ENCODE data around the gene SYCP3. TPM values are rescaled to one million over a fixed set of nuclear protein-coding genes. Genes with fewer than 3 reads are reported as not detected.

Gene SYCP3
- total and polyA plus RNA-seq, 2 of the 13 experiments (the other 11 are each of a cell fraction or from before 2014, with no cell fraction given), result not detected

GRCh38 chr12:101697930-101698799 is 41.1 kb downstream of the SYCP3 start (continued):
- TF ChIP-seq RXRB (CRISPR knock-in tag; IDR thresholded peaks at IDR 0.05; ENCODE audit: borderline replicate concordance) (no peak), ZKSCAN5 (CRISPR knock-in tag; IDR thresholded peaks at IDR 0.05) (no peak), ZNF550 (CRISPR knock-in tag; IDR thresholded peaks at IDR 0.05; ENCODE audit: borderline replicate concordance) (no peak), ZSCAN21 (CRISPR knock-in tag; IDR thresholded peaks at IDR 0.05; ENCODE audit: borderline replicate concordance) (no peak), HMGXB3 (CRISPR knock-in tag; IDR thresholded peaks at IDR 0.05; ENCODE audit: borderline replicate concordance) (no peak), ZNF556 (CRISPR knock-in tag; IDR thresholded peaks at IDR 0.05; ENCODE audit: borderline replicate concordance) (no peak; the same call in 1 of the 2 replicates), ZBTB10 (CRISPR knock-in tag; IDR thresholded peaks at IDR 0.05; ENCODE audit: borderline replicate concordance) (no peak), SMAD3 (CRISPR knock-in tag; IDR thresholded peaks at IDR 0.05) (no peak), GATAD2A (CRISPR knock-in tag; IDR thresholded peaks at IDR 0.05) (no peak), JUNB (CRISPR knock-in tag; IDR thresholded peaks at IDR 0.05; ENCODE audit: borderline replicate concordance) (no peak), SP2 (CRISPR knock-in tag; IDR thresholded peaks at IDR 0.05) (no peak; the same call in 1 of the 2 replicates), SMARCC2 (IDR thresholded peaks at IDR 0.05) (no peak), ZNF629 (CRISPR knock-in tag; conservative IDR thresholded peaks at IDR 0.05) (no peak), ZNF746 (CRISPR knock-in tag; IDR thresholded peaks at IDR 0.05) (no peak; the same call in 1 of the 2 replicates), KDM1A (CRISPR knock-in tag; IDR thresholded peaks at IDR 0.05) (no peak), RFXAP (CRISPR knock-in tag; IDR thresholded peaks at IDR 0.05; ENCODE audit: borderline replicate concordance) (no peak), NCOA2 (CRISPR knock-in tag; IDR thresholded peaks at IDR 0.05) (no peak), ZNF12 (CRISPR knock-in tag; IDR thresholded peaks at IDR 0.05) (no peak), KDM4B (CRISPR knock-in tag; IDR thresholded peaks at IDR 0.05) (no peak), MAFK (conservative IDR thresholded peaks at IDR 0.05 in 1 of 2, IDR thresholded peaks at IDR 0.05 in 1 of 2; ENCODE audit: low read length in 2 of 2) (no peak), DNMT3B (CRISPR knock-in tag; conservative IDR thresholded peaks at IDR 0.05) (no peak), RCOR2 (CRISPR knock-in tag; IDR thresholded peaks at IDR 0.05) (no peak)
- TF ChIP-seq, protein P1, sequence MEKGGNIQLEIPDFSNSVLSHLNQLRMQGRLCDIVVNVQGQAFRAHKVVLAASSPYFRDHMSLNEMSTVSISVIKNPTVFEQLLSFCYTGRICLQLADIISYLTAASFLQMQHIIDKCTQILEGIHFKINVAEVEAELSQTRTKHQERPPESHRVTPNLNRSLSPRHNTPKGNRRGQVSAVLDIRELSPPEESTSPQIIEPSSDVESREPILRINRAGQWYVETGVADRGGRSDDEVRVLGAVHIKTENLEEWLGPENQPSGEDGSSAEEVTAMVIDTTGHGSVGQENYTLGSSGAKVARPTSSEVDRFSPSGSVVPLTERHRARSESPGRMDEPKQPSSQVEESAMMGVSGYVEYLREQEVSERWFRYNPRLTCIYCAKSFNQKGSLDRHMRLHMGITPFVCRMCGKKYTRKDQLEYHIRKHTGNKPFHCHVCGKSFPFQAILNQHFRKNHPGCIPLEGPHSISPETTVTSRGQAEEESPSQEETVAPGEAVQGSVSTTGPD (CRISPR knock-in tag; IDR thresholded peaks at IDR 0.05), result no peak
